ENCODE measurements around the gene ALDH18A1.

GRCh38 chr10:95635319-95635733 lies 21.2 kb downstream of the ALDH18A1 start:
- TF ChIP-seq CTCF (conservative IDR thresholded peaks at IDR 0.05; ENCODE audit: low read depth, low read length) (no peak), EZH2phosphoT487 (IDR thresholded peaks at IDR 0.05; ENCODE audit: borderline replicate concordance, low read length) (no peak)

Measured in PC-3 (cell line).